ENCODE data around the gene ROR1.

- TF ChIP-seq TRIM28 (IDR thresholded peaks at IDR 0.05; ENCODE audit: borderline replicate concordance, low read length) (no peak), ZNF184 (tag by site-specific recombination; IDR thresholded peaks at IDR 0.05) (no peak), REST (tag by site-specific recombination; IDR thresholded peaks at IDR 0.05) (no peak), ZNF621 (tag by site-specific recombination; IDR thresholded peaks at IDR 0.05) (no peak), ZNF48 (tag by site-specific recombination; IDR thresholded peaks at IDR 0.05) (no peak), ZNF138 (tag by site-specific recombination; IDR thresholded peaks at IDR 0.05; ENCODE audit: borderline replicate concordance) (no peak), CTCF (tag by site-specific recombination; IDR thresholded peaks at IDR 0.05) (no peak), ZNF596 (tag by site-specific recombination; IDR thresholded peaks at IDR 0.05) (no peak), ZBTB7A (tag by site-specific recombination; IDR thresholded peaks at IDR 0.05; ENCODE audit: low read depth) (no peak), ATF2 (tag by site-specific recombination; IDR thresholded peaks at IDR 0.05; ENCODE audit: low read depth) (no peak), ZNF341 (tag by site-specific recombination; IDR thresholded peaks at IDR 0.05; ENCODE audit: low read depth) (no peak), ZBTB8A (tag by site-specific recombination; IDR thresholded peaks at IDR 0.05) (no peak), TSHZ1 (tag by site-specific recombination; IDR thresholded peaks at IDR 0.05; ENCODE audit: borderline replicate concordance) (no peak), ZBTB10 (tag by site-specific recombination; IDR thresholded peaks at IDR 0.05) (no peak)
These were observed 120.2 kb downstream of the ROR1 start for GRCh38 chr1:63893976-63894375.

All from HEK293 (cell line).